Fibroblast of skin of scalp (primary cell): ENCODE results near the gene SLC1A7.
A peak's percentile ranks its signal among the peaks of the same experiment; 100 is the strongest.

ENCODE experiments used
- DNase-seq: peaks from one replicate; pipeline ENCODE4 v3.0.0-alpha.2; 2013

Gene SLC1A7

GRCh38 chr1:53115403-53116306, 26.8 kb downstream of the SLC1A7 start:
- peak; percentile 62 for DNase-seq

- no peak for DNase-seq
Observed at GRCh38 chr1:53114581-53115400, 27.6 kb downstream of the SLC1A7 start.

- DNase-seq: no peak
Observed at GRCh38 chr1:53114090-53114489, 28.3 kb downstream of the SLC1A7 start.

- DNase-seq: peak; percentile 37
Observed at GRCh38 chr1:53112861-53113260, 29.6 kb downstream of the SLC1A7 start.

- DNase-seq: peak; percentile 96
Observed at GRCh38 chr1:53112271-53112774, 30.1 kb downstream of the SLC1A7 start.

GRCh38 chr1:53111693-53112092, 30.7 kb downstream of the SLC1A7 start:
- no peak for DNase-seq

- peak; percentile 66 for DNase-seq
Observed at GRCh38 chr1:53111073-53111556, 31.3 kb downstream of the SLC1A7 start.

GRCh38 chr1:53110370-53111072, 31.9 kb downstream of the SLC1A7 start:
- DNase-seq: peak; percentile 75

GRCh38 chr1:53108646-53109580, 33.5 kb downstream of the SLC1A7 start:
- DNase-seq: peak; percentile 82

- peak; percentile 92 for DNase-seq
Observed at GRCh38 chr1:53107570-53108322, 34.7 kb downstream of the SLC1A7 start.

- no peak for DNase-seq
Observed at GRCh38 chr1:53107090-53107489, 35.3 kb downstream of the SLC1A7 start.

GRCh38 chr1:53104289-53104913, 38.0 kb downstream of the SLC1A7 start:
- DNase-seq: no peak

GRCh38 chr1:53094533-53094919, 47.9 kb downstream of the SLC1A7 start:
- no peak for DNase-seq

GRCh38 chr1:53093778-53094532, 48.5 kb downstream of the SLC1A7 start:
- DNase-seq: no peak

GRCh38 chr1:53093451-53093754, 49.0 kb downstream of the SLC1A7 start:
- no peak for DNase-seq

- no peak for DNase-seq
Observed at GRCh38 chr1:53092659-53093450, 49.6 kb downstream of the SLC1A7 start.

- DNase-seq: peak; percentile 22
Observed at GRCh38 chr1:53091841-53092645, 50.4 kb downstream of the SLC1A7 start.
